ENCODE data around the gene CELF5. TPM values are rescaled to one million over a fixed set of nuclear protein-coding genes. Genes with fewer than 3 reads are reported as not detected.

Gene CELF5
- total and polyA plus RNA-seq, 9 of the 15 experiments (the other 6 are each of a cell fraction or from before 2014, with no cell fraction given), result 0.01 to 0.56 (median 0.22) TPM

DNA sequence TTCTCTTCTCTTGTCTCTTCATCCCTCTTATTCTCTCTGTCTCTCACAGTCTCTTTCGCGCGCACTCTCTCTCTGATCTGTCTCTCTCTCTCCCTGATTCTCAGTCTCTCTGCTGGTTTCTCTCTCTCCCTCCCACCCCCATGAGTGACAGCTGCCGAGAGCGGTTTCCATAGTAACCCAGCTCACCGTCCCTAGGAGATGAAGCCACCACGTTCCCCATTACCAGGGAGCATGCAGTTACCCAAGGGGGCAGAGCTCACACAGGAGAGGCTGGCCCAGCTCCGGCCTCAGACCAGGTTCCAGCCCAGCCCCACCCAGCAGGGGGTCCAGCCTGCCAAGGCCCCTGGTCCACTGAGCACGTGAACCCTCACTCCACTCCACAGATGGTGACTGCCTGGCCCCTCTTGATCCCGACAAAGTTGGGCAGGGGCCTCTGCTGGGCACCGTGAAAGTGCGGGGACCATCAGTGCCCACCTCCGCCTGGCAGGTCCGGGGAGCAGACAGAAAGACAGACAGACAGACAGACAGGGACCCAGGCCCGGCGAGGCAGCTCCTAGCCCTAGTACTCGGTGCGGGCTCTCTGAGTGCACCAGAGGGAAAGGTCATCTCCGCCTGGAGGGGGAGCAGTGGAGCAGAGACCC is 50.6 kb downstream of the CELF5 start (continued):
- no peak for TF ChIP-seq WHSC1 (IDR thresholded peaks at IDR 0.05; ENCODE audit: low read length)
- no peak for TF ChIP-seq NCOA4 (IDR thresholded peaks at IDR 0.05; ENCODE audit: partially characterized antibody)
- 0 out of 2 replicates have a peak, but pooled peaks have one; percentile 43 for TF ChIP-seq KLF1 (tag; IDR thresholded peaks at IDR 0.05)
- TF ChIP-seq, protein P1, sequence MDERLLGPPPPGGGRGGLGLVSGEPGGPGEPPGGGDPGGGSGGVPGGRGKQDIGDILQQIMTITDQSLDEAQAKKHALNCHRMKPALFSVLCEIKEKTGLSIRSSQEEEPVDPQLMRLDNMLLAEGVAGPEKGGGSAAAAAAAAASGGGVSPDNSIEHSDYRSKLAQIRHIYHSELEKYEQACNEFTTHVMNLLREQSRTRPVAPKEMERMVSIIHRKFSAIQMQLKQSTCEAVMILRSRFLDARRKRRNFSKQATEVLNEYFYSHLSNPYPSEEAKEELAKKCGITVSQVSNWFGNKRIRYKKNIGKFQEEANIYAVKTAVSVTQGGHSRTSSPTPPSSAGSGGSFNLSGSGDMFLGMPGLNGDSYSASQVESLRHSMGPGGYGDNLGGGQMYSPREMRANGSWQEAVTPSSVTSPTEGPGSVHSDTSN (CRISPR knock-in tag; IDR thresholded peaks at IDR 0.05; ENCODE audit: low read depth), result peak; percentile 72
- TF ChIP-seq, protein P1 (tag; conservative IDR thresholded peaks at IDR 0.05; ENCODE audit: low read depth), result peak; percentile 89
- TF ChIP-seq GTF2E2 (tag; IDR thresholded peaks at IDR 0.05), result 0 out of 2 replicates have a peak, but pooled peaks have one; percentile 63
- TF ChIP-seq, protein P2, sequence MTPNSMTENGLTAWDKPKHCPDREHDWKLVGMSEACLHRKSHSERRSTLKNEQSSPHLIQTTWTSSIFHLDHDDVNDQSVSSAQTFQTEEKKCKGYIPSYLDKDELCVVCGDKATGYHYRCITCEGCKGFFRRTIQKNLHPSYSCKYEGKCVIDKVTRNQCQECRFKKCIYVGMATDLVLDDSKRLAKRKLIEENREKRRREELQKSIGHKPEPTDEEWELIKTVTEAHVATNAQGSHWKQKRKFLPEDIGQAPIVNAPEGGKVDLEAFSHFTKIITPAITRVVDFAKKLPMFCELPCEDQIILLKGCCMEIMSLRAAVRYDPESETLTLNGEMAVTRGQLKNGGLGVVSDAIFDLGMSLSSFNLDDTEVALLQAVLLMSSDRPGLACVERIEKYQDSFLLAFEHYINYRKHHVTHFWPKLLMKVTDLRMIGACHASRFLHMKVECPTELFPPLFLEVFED (CRISPR knock-in tag; conservative IDR thresholded peaks at IDR 0.05), result 0 out of 2 replicates have a peak, but pooled peaks have one; percentile 14
- no peak for TF ChIP-seq NELFE (IDR thresholded peaks at IDR 0.05; ENCODE audit: insufficient read depth, insufficient read length)
- TF ChIP-seq, protein P3, sequence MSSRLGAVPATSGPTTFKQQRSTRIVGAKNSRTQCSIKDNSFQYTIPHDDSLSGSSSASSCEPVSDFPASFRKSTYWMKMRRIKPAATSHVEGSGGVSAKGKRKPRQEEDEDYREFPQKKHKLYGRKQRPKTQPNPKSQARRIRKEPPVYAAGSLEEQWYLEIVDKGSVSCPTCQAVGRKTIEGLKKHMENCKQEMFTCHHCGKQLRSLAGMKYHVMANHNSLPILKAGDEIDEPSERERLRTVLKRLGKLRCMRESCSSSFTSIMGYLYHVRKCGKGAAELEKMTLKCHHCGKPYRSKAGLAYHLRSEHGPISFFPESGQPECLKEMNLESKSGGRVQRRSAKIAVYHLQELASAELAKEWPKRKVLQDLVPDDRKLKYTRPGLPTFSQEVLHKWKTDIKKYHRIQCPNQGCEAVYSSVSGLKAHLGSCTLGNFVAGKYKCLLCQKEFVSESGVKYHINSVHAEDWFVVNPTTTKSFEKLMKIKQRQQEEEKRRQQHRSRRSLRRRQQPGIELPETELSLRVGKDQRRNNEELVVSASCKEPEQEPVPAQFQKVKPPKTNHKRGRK (tag; IDR thresholded peaks at IDR 0.05), result peak; percentile 88; the same call in 1 of the 2 replicates
- TF ChIP-seq JUNB (CRISPR knock-in tag; conservative IDR thresholded peaks at IDR 0.05), result no peak
- TF ChIP-seq, protein P4, sequence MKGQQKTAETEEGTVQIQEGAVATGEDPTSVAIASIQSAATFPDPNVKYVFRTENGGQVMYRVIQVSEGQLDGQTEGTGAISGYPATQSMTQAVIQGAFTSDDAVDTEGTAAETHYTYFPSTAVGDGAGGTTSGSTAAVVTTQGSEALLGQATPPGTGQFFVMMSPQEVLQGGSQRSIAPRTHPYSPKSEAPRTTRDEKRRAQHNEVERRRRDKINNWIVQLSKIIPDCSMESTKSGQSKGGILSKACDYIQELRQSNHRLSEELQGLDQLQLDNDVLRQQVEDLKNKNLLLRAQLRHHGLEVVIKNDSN (CRISPR knock-in tag; IDR thresholded peaks at IDR 0.05), result no peak
- TF ChIP-seq FOXK1 (CRISPR knock-in tag; IDR thresholded peaks at IDR 0.05; ENCODE audit: borderline replicate concordance), result 0 out of 2 replicates have a peak, but pooled peaks have one; percentile 47
- TF ChIP-seq, protein P5, sequence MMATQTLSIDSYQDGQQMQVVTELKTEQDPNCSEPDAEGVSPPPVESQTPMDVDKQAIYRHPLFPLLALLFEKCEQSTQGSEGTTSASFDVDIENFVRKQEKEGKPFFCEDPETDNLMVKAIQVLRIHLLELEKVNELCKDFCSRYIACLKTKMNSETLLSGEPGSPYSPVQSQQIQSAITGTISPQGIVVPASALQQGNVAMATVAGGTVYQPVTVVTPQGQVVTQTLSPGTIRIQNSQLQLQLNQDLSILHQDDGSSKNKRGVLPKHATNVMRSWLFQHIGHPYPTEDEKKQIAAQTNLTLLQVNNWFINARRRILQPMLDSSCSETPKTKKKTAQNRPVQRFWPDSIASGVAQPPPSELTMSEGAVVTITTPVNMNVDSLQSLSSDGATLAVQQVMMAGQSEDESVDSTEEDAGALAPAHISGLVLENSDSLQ (IDR thresholded peaks at IDR 0.05), result peak; percentile 98
- TF ChIP-seq RFX1 (IDR thresholded peaks at IDR 0.05), result peak; percentile 96
- TF ChIP-seq LCOR (CRISPR knock-in tag; IDR thresholded peaks at IDR 0.05), result 0 out of 2 replicates have a peak, but pooled peaks have one; percentile 27
- TF ChIP-seq RBFOX2 (IDR thresholded peaks at IDR 0.05; ENCODE audit: low read depth, low read length), result no peak
- TF ChIP-seq EGR1 (conservative IDR thresholded peaks at IDR 0.05), result 0 out of 2 replicates have a peak, but pooled peaks have one; percentile 13
- no peak for TF ChIP-seq BRCA1 (IDR thresholded peaks at IDR 0.05)
- 0 out of 2 replicates have a peak, but pooled peaks have one; percentile 63 for TF ChIP-seq BRCA1 (CRISPR knock-in tag; IDR thresholded peaks at IDR 0.05)
- 0 out of 2 replicates have a peak, but pooled peaks have one; percentile 19 for TF ChIP-seq FOSL1 (tag; conservative IDR thresholded peaks at IDR 0.05)
- no peak for TF ChIP-seq MED1 (CRISPR knock-in tag; IDR thresholded peaks at IDR 0.05; ENCODE audit: borderline replicate concordance)

Measured in K562 (cell line).